Endothelial cell of umbilical vein (primary cell): ENCODE results near the gene CPVL. TPM values are rescaled to one million over a fixed set of nuclear protein-coding genes. Genes with fewer than 3 reads are reported as not detected.
A peak's percentile ranks its signal among the peaks of the same experiment; 100 is the strongest.

Source experiments
- BruUV-seq: library from RNA; stranded (reverse); fragments of 400-500 nt; replicated peaks from 2 replicates; lab custom pipeline; 2021; lab: Mats Ljungman, UMichigan
- CTCF ChIA-PET: fragments of 300-600, 350-600 bp; sonication (Branson Sonifier 250); formaldehyde crosslinking; loops from one replicate; lab custom pipeline; 2021; ENCODE audit warnings: antibody characterized with exemption, inconsistent platforms; lab: Charles Lee
- POLR2A ChIA-PET: fragments of 300-600, 350-600 bp; sonication (Branson Sonifier 250); formaldehyde crosslinking; loops from one replicate; lab custom pipeline; 2021; ENCODE audit warnings: antibody characterized with exemption, inconsistent platforms; lab: Charles Lee
- DNase-seq: peaks from one replicate; pipeline ENCODE4 v3.0.0-alpha.2; 2011; ENCODE audit warnings: low read depth, low spot score
- FAIRE-seq: peaks from 2 replicates; lab custom pipeline; 2011; peaks lifted over from hg19 to GRCh38; lab: Jason Lieb, UNC
- H2AFZ ChIP-seq: 2 replicates; pipeline ENCODE4 v1.6.0; 2012; ENCODE audit warnings: low read depth, low read length, control low read depth, inconsistent platforms
- H3K27ac ChIP-seq: 2 replicates; pipeline ENCODE4 v1.5.1; 2011; ENCODE audit warnings: low read depth, mild to moderate bottlenecking, control low read depth, low read length, moderate library complexity; ENCODE audit not compliant: insufficient read depth
- H3K27me3 ChIP-seq, 2 experiments: 2 replicates each; pipeline versions ENCODE4 v1.6.0 to v1.6.1; 2011; ENCODE audit warnings: low read length in 2 of 2, mixed read lengths in 1 of 2; ENCODE audit not compliant: control insufficient read depth in 2 of 2, insufficient read depth in 2 of 2
- H3K36me3 ChIP-seq, 2 experiments: 2 replicates in 1 of 2; 3 replicates in 1 of 2; pipeline ENCODE4 v1.5.1; 2011; ENCODE audit warnings: low read length in 2 of 2, mild to moderate bottlenecking in 1 of 2, moderate library complexity in 1 of 2; ENCODE audit not compliant: control insufficient read depth in 2 of 2, insufficient read depth in 2 of 2; ENCODE audit errors: extremely low read depth in 1 of 2
- H3K4me1 ChIP-seq: 3 replicates; pipeline ENCODE4 v1.5.1; 2011; ENCODE audit warnings: mild to moderate bottlenecking, low read length; ENCODE audit not compliant: control insufficient read depth, insufficient read depth; ENCODE audit errors: extremely low read depth
- H3K4me2 ChIP-seq: 2 replicates; pipeline ENCODE4 v1.6.1; 2011; ENCODE audit warnings: low read length, control low read depth, mixed read lengths; ENCODE audit not compliant: insufficient read depth
- H3K4me3 ChIP-seq, 3 experiments: fragments of 200-600 bp in 1 of 3; sonication (generic), shearing (Covaris generic) in 1 of 3; replicated peaks in 1 of 3; 2 replicates each; pipeline ENCODE4 v1.5.1; 2011 to 2016; ENCODE audit warnings: control low read depth in 3 of 3, low read length in 3 of 3, mild to moderate bottlenecking in 2 of 3, inconsistent platforms in 1 of 3, low read depth in 1 of 3, moderate library complexity in 1 of 3; ENCODE audit not compliant: insufficient read depth in 1 of 3
- H3K79me2 ChIP-seq: 2 replicates; pipeline ENCODE4 v1.6.0; 2012; ENCODE audit warnings: low read length, inconsistent platforms; ENCODE audit not compliant: control insufficient read depth, insufficient read depth
- H3K9ac ChIP-seq: replicated peaks from 2 replicates; pipeline ENCODE3; 2011; ENCODE audit warnings: low read length, control low read depth; ENCODE audit not compliant: insufficient read depth; ENCODE audit errors: extremely low read depth
- H3K9me1 ChIP-seq: replicated peaks from 3 replicates; pipeline ENCODE4 v1.6.0; 2011; ENCODE audit warnings: mild to moderate bottlenecking, low read length; ENCODE audit not compliant: control insufficient read depth, insufficient read depth; ENCODE audit errors: extremely low read depth
- H3K9me3 ChIP-seq: replicated peaks from 2 replicates; pipeline ENCODE4 v1.5.1; 2012; ENCODE audit warnings: low read length, inconsistent platforms; ENCODE audit not compliant: control insufficient read depth, insufficient read depth
- H4K20me1 ChIP-seq: replicated peaks from 2 replicates; pipeline ENCODE3; 2011; ENCODE audit warnings: mild to moderate bottlenecking, low read length; ENCODE audit not compliant: control insufficient read depth, insufficient read depth; ENCODE audit errors: extremely low read depth
- EZH2 ChIP-seq: IDR thresholded peaks from 2 replicates; pipeline ENCODE4 v1.6.1; 2012; ENCODE audit warnings: borderline replicate concordance, low read depth, mild to moderate bottlenecking, moderate library complexity, low read length, inconsistent platforms; ENCODE audit not compliant: severe bottlenecking
- FOS ChIP-seq: IDR thresholded peaks from 2 replicates; pipeline ENCODE4 v1.6.1; 2011; ENCODE audit warnings: mild to moderate bottlenecking, low read length, moderate library complexity, borderline replicate concordance; ENCODE audit not compliant: insufficient read depth
- GATA2 ChIP-seq: IDR thresholded peaks from 2 replicates; pipeline ENCODE4 v1.7.0; 2011; ENCODE audit warnings: low read depth, mild to moderate bottlenecking, moderate library complexity, mixed read lengths, low read length; ENCODE audit not compliant: insufficient read length, insufficient read depth
- JUN ChIP-seq: IDR thresholded peaks from 2 replicates; pipeline ENCODE4 v1.6.1; 2011; ENCODE audit warnings: borderline replicate concordance, low read depth; ENCODE audit not compliant: insufficient read length, insufficient read depth
- MYC ChIP-seq: IDR thresholded peaks from one replicate; pipeline ENCODE4 v1.6.1; 2011; ENCODE audit warnings: mild to moderate bottlenecking, low read depth, low read length
- POLR2A ChIP-seq: IDR thresholded peaks from 2 replicates; pipeline ENCODE4 v1.6.1; 2012; ENCODE audit warnings: low read depth, mild to moderate bottlenecking, control low read depth, low read length
- POLR2AphosphoS5 ChIP-seq: IDR thresholded peaks from 2 replicates; pipeline ENCODE4 v1.6.1; 2012; ENCODE audit warnings: low read depth, mild to moderate bottlenecking, control low read depth, low read length, moderate library complexity; ENCODE audit not compliant: insufficient read depth
- dilution Hi-C: fragments of 300-500 bp; cut with MboI; formaldehyde crosslinking; loops from one replicate; pipeline ENCODE4 v1.15.0; 2019; ENCODE audit warnings: low sequenced_read_pairs; ENCODE audit not compliant: extremely low pct_ligation_motif_present
- intact Hi-C: fragments of 100-400 bp; cut with micrococcal nuclease; formaldehyde crosslinking; loops from one replicate; pipeline ENCODE4 v1.10.0; 2022
- polyA plus RNA-seq, 4 experiments: library from polyadenylated mRNA; depleted of rRNA in 3 of 4; stranded (reverse) in 3 of 4; unstranded in 1 of 4; fragments of >200 nt; gene quantifications; 2 replicates each; pipeline versions ENCODE4 v1.2.1 to v1.2.3, GENCODE V29; 2011 to 2012; ENCODE audit warnings: missing spikeins in 1 of 4
- total RNA-seq: library from RNA; stranded (reverse); gene quantifications from 2 replicates; pipeline ENCODE4 v1.2.3, GENCODE V29; 2021
- TF ChIP-seq, protein P1 (sequence below), 2 donors: IDR thresholded peaks; 1 replicate in 1 of 2; 2 replicates in 1 of 2; pipeline ENCODE4 v1.5.1; 2011; ENCODE audit warnings: low read length in 2 of 2, mild to moderate bottlenecking in 2 of 2, moderate library complexity in 2 of 2, control low read depth in 1 of 2, inconsistent platforms in 1 of 2, low read depth in 1 of 2; ENCODE audit not compliant: insufficient read depth in 1 of 2; ENCODE audit errors: extremely low read depth in 1 of 2
- TF ChIP-seq, protein P2 (sequence below): IDR thresholded peaks from 2 replicates; pipeline ENCODE4 v1.6.1; 2011; ENCODE audit not compliant: insufficient read depth, insufficient read length

CPVL gene
- total and polyA plus RNA-seq, 2 donors (not counting 3 experiments of a cell fraction or from before 2014, with no cell fraction given): 0.14 TPM; not detected in 1

DNA sequence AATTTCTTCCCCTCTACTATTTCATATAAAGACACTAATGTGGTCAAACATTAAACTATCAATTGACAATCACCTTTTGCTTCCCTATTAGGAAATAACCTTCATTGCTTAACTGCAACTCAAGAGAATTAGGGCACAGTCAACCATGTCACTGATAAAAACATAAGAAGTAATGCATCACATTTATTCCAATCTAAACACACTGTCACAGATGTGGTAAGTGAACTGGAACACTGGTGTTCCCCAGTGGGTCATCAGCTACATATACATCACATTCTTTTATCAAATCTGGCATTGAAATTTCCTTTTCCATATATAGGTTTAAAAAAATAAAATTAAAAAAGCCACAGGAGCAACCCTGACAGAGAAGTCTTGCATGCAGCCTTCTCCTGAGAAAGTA, 191.9 kb downstream of the CPVL start:
- BruUV-seq: no TSS peak
- dilution Hi-C loops: no loop called here
- Histone ChIP-seq H2AFZ (no peak overlapping the region), H3K36me3 (no peaks in the 10 kb centered on the region), H3K4me3 (no peak overlapping the region), H3K27me3 (peaks cover 18 to 21% of the 10 kb centered on the region in 2 experiments), H3K27ac (no peak overlapping the region), H3K4me2 (no peak overlapping the region), H3K9me3 (no peaks in the 10 kb centered on the region), H3K9ac (no peak overlapping the region), H3K9me1 (no peaks in the 10 kb centered on the region), H3K4me1 (peaks cover 15% of the 10 kb centered on the region), H3K79me2 (no peaks in the 10 kb centered on the region), H4K20me1 (no peaks in the 10 kb centered on the region)
- intact Hi-C loops: no loop called here
- DNase-seq (no peak), FAIRE-seq (peak; percentile 8)
- ChIA-PET CTCF (interaction anchor here (4.4 to 16.1 kb wide), 2 partner anchors 31 to 152 kb away, joined by 101 to 518 read pairs; no protein-coding TSS in a partner anchor), POLR2A (no interaction called here)
- TF ChIP-seq POLR2AphosphoS5: no peak
- TF ChIP-seq MYC: no peak
- TF ChIP-seq, protein P1, sequence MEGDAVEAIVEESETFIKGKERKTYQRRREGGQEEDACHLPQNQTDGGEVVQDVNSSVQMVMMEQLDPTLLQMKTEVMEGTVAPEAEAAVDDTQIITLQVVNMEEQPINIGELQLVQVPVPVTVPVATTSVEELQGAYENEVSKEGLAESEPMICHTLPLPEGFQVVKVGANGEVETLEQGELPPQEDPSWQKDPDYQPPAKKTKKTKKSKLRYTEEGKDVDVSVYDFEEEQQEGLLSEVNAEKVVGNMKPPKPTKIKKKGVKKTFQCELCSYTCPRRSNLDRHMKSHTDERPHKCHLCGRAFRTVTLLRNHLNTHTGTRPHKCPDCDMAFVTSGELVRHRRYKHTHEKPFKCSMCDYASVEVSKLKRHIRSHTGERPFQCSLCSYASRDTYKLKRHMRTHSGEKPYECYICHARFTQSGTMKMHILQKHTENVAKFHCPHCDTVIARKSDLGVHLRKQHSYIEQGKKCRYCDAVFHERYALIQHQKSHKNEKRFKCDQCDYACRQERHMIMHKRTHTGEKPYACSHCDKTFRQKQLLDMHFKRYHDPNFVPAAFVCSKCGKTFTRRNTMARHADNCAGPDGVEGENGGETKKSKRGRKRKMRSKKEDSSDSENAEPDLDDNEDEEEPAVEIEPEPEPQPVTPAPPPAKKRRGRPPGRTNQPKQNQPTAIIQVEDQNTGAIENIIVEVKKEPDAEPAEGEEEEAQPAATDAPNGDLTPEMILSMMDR (IDR thresholded peaks at IDR 0.05; ENCODE audit: extremely low read depth in 1 of 2, insufficient read depth in 1 of 2, low read depth in 1 of 2, low read length in 2 of 2): no peak
- no peak for TF ChIP-seq GATA2
- no peak for TF ChIP-seq POLR2A
- no peak for TF ChIP-seq EZH2
- no peak for TF ChIP-seq JUN
- TF ChIP-seq FOS: no peak
- TF ChIP-seq, protein P2, sequence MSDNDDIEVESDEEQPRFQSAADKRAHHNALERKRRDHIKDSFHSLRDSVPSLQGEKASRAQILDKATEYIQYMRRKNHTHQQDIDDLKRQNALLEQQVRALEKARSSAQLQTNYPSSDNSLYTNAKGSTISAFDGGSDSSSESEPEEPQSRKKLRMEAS: no peak
